ENCODE data around the gene KLF14. TPM values are rescaled to one million over a fixed set of nuclear protein-coding genes. Genes with fewer than 3 reads are reported as not detected.

Gene KLF14
- total RNA-seq, 1 experiment from 2014 or later: not detected

GRCh38 chr7:130741331-130741995, 7.5 kb upstream of the KLF14 start (continued):
- TF ChIP-seq E2F1 (CRISPR knock-in tag; IDR thresholded peaks at IDR 0.05) (no peak), USF2 (CRISPR knock-in tag; IDR thresholded peaks at IDR 0.05) (no peak), ZBTB21 (CRISPR knock-in tag; IDR thresholded peaks at IDR 0.05; ENCODE audit: borderline replicate concordance) (no peak), ZNF396 (CRISPR knock-in tag; IDR thresholded peaks at IDR 0.05; ENCODE audit: borderline replicate concordance) (no peak)

- ChIA-PET POLR2A (no interaction called here), CTCF (no interaction called here)
- Mint-ChIP-seq H3K4me1 (no peaks in the 10 kb centered on the region), H3K27me3 (ENCODE audit: low read depth) (peaks cover 29% of the 10 kb centered on the region), H3K36me3 (no peaks in the 10 kb centered on the region), H3K27ac (no peak overlapping the region), H3K9me3 (no peaks in the 10 kb centered on the region), H3K4me3 (no peak overlapping the region)
- DNase-seq (ENCODE audit: low spot score) (no peak), ATAC-seq (no peak)
- TF ChIP-seq ZNF512 (CRISPR knock-in tag; IDR thresholded peaks at IDR 0.05; ENCODE audit: borderline replicate concordance): no peak
- no peak for TF ChIP-seq TCF7 (CRISPR knock-in tag; IDR thresholded peaks at IDR 0.05; ENCODE audit: low read depth)
- TF ChIP-seq AR (CRISPR knock-in tag; IDR thresholded peaks at IDR 0.05): no peak
- no peak for TF ChIP-seq ZMAT4 (CRISPR knock-in tag; IDR thresholded peaks at IDR 0.05)
- no peak for TF ChIP-seq SMAD4 (CRISPR knock-in tag; IDR thresholded peaks at IDR 0.05)
- no peak for TF ChIP-seq CTCF (IDR thresholded peaks at IDR 0.05)
- TF ChIP-seq MAX (CRISPR knock-in tag; IDR thresholded peaks at IDR 0.05): no peak
- TF ChIP-seq JUN (CRISPR knock-in tag; IDR thresholded peaks at IDR 0.05): no peak
- no peak for TF ChIP-seq PRRX2 (CRISPR knock-in tag; IDR thresholded peaks at IDR 0.05)
- TF ChIP-seq ZNF281 (CRISPR knock-in tag; IDR thresholded peaks at IDR 0.05): no peak
- no peak for TF ChIP-seq MLX (CRISPR knock-in tag; IDR thresholded peaks at IDR 0.05)
- no peak for TF ChIP-seq CBFB (CRISPR knock-in tag; IDR thresholded peaks at IDR 0.05; ENCODE audit: low read depth)
- no peak for TF ChIP-seq MYBL2 (CRISPR knock-in tag; IDR thresholded peaks at IDR 0.05)
- TF ChIP-seq RORB (CRISPR knock-in tag; IDR thresholded peaks at IDR 0.05): no peak
- TF ChIP-seq ERG (CRISPR knock-in tag; IDR thresholded peaks at IDR 0.05): no peak
- no peak for TF ChIP-seq ATF3 (CRISPR knock-in tag; conservative IDR thresholded peaks at IDR 0.05)
- no peak for TF ChIP-seq NFATC4 (CRISPR knock-in tag; IDR thresholded peaks at IDR 0.05)
- TF ChIP-seq ZNF219 (CRISPR knock-in tag; IDR thresholded peaks at IDR 0.05; ENCODE audit: borderline replicate concordance): no peak
Observed at GRCh38 chr7:130740606-130741005, 6.6 kb upstream of the KLF14 start.
